Peyer's patch (tissue), 4 donors: ENCODE measurements around the gene ARHGAP35. TPM values are rescaled to one million over a fixed set of nuclear protein-coding genes. Genes with fewer than 3 reads are reported as not detected.

Experiments
- DNase-seq, 3 donors: peaks; one replicate each; pipeline ENCODE4 v3.0.0-alpha.2; 2017 to 2019
- H3K27ac ChIP-seq, 4 donors: fragments of 200-600 bp; sonication (generic); one replicate each; pipeline ENCODE4 v1.5.1; 2016 to 2019
- H3K27me3 ChIP-seq, 2 donors: fragments of 200-600 bp; sonication (generic); one replicate each; pipeline ENCODE4 v1.5.1; 2019
- H3K36me3 ChIP-seq, 3 donors: fragments of 200-600 bp; sonication (generic); one replicate each; pipeline ENCODE4 v1.5.1; 2016 to 2019
- H3K4me1 ChIP-seq, 4 donors: fragments of 200-600 bp; sonication (generic); one replicate each; pipeline ENCODE4 v1.5.1; 2016 to 2019
- H3K4me3 ChIP-seq, 4 donors: fragments of 200-600 bp; sonication (generic); 1 replicate in 3 of 4; 2 replicates in 1 of 4; pipeline ENCODE4 v1.5.1; 2016 to 2019; ENCODE audit warnings: mild to moderate bottlenecking in 1 of 4
- H3K9me3 ChIP-seq, 4 donors: fragments of 200-600 bp; sonication (generic); one replicate each; pipeline ENCODE4 v1.5.1; 2016 to 2019; ENCODE audit warnings: mild to moderate bottlenecking in 1 of 4
- CTCF ChIP-seq, 6 experiments: fragments of 450-650 bp in 4 of 6; fragments of 200-600 bp in 2 of 6; sonication (generic) in 1 of 6; IDR thresholded peaks; one replicate each; pipeline ENCODE4 v1.5.1; 2017 to 2019; ENCODE audit warnings: antibody characterized with exemption in 6 of 6, mild to moderate bottlenecking in 3 of 6, moderate library complexity in 1 of 6
- POLR2A ChIP-seq, 2 donors: fragments of 450-650 bp; IDR thresholded peaks; one replicate each; pipeline ENCODE4 v1.5.1; 2017; ENCODE audit warnings: antibody characterized with exemption in 2 of 2, mild to moderate bottlenecking in 2 of 2, moderate library complexity in 2 of 2
- total RNA-seq, 4 donors: library from RNA; depleted of rRNA; stranded (reverse); fragments of >200 nt; gene quantifications; one replicate each; pipeline ENCODE4 v1.1.0, GENCODE V29; 2016

ARHGAP35 gene
- total RNA-seq, 4 donors from 2014 or later = 41.3 to 100 (median 85.4) TPM

DNA sequence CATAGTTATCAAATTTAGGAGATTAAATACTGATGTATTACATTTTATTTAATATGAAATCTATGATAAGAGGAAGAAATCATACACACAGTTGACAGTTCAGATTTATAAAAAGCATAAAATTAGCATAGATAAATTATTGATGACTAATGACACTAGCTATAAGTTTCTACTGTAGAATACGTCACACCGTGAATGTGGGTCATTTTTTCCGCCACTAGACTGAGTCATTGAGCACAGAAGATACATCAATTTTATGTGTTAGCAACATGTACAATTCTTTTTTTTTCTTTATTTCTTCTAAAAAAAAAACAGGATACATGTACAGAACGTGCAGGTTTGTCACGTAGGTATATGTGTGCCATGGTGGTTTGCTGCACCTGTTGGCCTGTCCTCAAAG, 32.3 kb upstream of the ARHGAP35 start:
- peaks cover 0 to 4% (median 0%) of the 10 kb centered on the region in 4 donors for H3K4me1 ChIP-seq
- TF ChIP-seq POLR2A (IDR thresholded peaks at IDR 0.05) (no peak), CTCF (IDR thresholded peaks at IDR 0.05) (no peak)
- DNase-seq = no peak
- H3K36me3 ChIP-seq = no peaks in the 10 kb centered on the region
- no peak overlapping the region for H3K27ac ChIP-seq
- H3K27me3 ChIP-seq = no peaks in the 10 kb centered on the region
- H3K4me3 ChIP-seq = no peak overlapping the region
- H3K9me3 ChIP-seq = no peaks in the 10 kb centered on the region

DNA sequence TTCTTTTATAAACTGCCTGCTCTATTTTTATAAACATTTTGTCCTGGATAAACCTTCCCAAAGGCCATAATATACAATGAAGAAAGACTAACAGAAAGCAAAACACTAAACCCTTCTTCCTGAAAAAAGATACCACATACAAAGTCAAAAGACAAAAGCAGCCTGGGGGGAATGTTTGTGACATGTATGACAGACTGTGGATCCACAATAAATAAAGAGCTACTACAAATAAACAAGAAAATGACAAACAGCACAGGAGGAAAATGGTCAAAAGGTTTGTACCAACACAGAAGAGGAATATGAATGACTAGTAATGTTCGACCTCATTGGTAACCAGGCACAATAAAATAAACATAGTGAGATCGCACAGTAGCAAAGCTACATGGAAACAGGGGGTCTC, 29.9 kb upstream of the ARHGAP35 start:
- Histone ChIP-seq H3K27ac (no peak overlapping the region), H3K36me3 (no peaks in the 10 kb centered on the region), H3K27me3 (no peaks in the 10 kb centered on the region), H3K9me3 (no peaks in the 10 kb centered on the region), H3K4me3 (no peak overlapping the region), H3K4me1 (no peaks in the 10 kb centered on the region)
- DNase-seq = no peak
- no peak for TF ChIP-seq CTCF (IDR thresholded peaks at IDR 0.05)
- no peak for TF ChIP-seq POLR2A (IDR thresholded peaks at IDR 0.05)

DNA sequence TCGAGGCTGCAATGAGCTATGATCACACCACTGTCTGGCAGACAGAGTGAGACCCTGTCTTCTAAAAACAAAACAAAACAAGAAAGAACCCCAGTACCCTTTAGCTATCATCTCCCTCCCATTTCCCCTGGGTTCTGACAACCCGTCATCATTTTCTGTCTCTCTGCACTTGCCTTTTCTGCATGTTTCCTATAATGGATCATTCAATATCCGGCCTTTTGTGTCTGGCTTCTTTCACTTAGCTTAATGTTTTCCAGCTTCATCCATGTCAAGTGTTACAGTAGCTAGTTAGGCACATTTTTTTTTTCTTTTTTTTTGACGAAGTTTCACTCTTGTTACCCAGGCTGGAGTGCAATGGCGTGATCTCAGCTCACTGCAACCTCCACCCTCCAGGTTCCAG, 26.7 kb upstream of the ARHGAP35 start:
- peaks cover 0 to 18% (median 0%) of the 10 kb centered on the region in 3 donors for H3K36me3 ChIP-seq
- no peak for TF ChIP-seq POLR2A (IDR thresholded peaks at IDR 0.05)
- no peak for TF ChIP-seq CTCF (IDR thresholded peaks at IDR 0.05)
- H3K27ac ChIP-seq = no peak overlapping the region
- no peaks in the 10 kb centered on the region for H3K4me1 ChIP-seq
- DNase-seq = no peak
- no peaks in the 10 kb centered on the region for H3K9me3 ChIP-seq
- no peaks in the 10 kb centered on the region for H3K27me3 ChIP-seq
- no peak overlapping the region for H3K4me3 ChIP-seq

DNA sequence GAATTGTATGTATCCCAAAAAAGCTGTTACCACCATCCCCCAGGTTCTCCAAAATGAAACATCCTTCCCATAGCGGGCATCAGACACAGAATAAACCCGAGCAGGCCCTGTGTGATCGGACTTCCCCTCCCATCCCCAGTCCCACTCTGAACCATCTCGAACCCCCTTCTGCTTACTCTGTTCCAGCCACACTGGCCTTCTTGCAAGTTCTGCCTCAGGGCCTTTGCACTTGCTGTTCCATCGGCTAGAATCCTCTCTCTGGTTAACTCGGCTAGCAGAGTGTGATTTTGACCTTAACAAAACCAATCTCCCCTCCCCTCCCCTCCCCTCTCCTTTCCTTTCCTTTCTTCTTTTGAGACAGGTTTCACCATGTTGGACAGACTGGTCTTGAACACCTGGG, 25.8 kb upstream of the ARHGAP35 start:
- no peaks in the 10 kb centered on the region for H3K9me3 ChIP-seq
- no peaks in the 10 kb centered on the region for H3K27me3 ChIP-seq
- no peak overlapping the region for H3K4me3 ChIP-seq
- peaks cover 0 to 27% (median 0%) of the 10 kb centered on the region in 3 donors for H3K36me3 ChIP-seq
- H3K27ac ChIP-seq = no peak overlapping the region
- no peaks in the 10 kb centered on the region for H3K4me1 ChIP-seq
- no peak for DNase-seq
- no peak for TF ChIP-seq POLR2A (IDR thresholded peaks at IDR 0.05)
- TF ChIP-seq CTCF (IDR thresholded peaks at IDR 0.05) = no peak

- peaks cover 0 to 12% (median 0%) of the 10 kb centered on the region in 4 donors for H3K4me1 ChIP-seq
- H3K9me3 ChIP-seq = no peaks in the 10 kb centered on the region
- TF ChIP-seq POLR2A (IDR thresholded peaks at IDR 0.05) (no peak), CTCF (IDR thresholded peaks at IDR 0.05) (no peak)
- no peak overlapping the region for H3K27ac ChIP-seq
- no peak overlapping the region for H3K4me3 ChIP-seq
- no peak for DNase-seq
- peaks cover 0 to 39% (median 0%) of the 10 kb centered on the region in 3 donors for H3K36me3 ChIP-seq
- no peaks in the 10 kb centered on the region for H3K27me3 ChIP-seq
Measured at GRCh38 chr19:46838160-46838559, 22.6 kb upstream of the ARHGAP35 start.
